ENCODE results near the gene PHYH.
"Not testable (repeated sequence)": the region's sequence is repeated elsewhere in the genome, so short reads cannot be mapped to it uniquely, and the experiment has no call there.

PHYH gene

GRCh38 chr10:13291821-13292773 lies 7.8 kb downstream of the PHYH start:
- H3K9me3 ChIP-seq (ENCODE audit: control insufficient read depth, insufficient read depth, low read length), result no peaks in the 10 kb centered on the region
- no peaks in the 10 kb centered on the region for H3K4me1 ChIP-seq (ENCODE audit: control insufficient read depth, insufficient read depth, low read length)
- H3K4me3 ChIP-seq (ENCODE audit: low read depth, low read length), result no peak overlapping the region
- H3K27me3 ChIP-seq (ENCODE audit: control insufficient read depth, insufficient read depth, low read length), result no peaks in the 10 kb centered on the region
- H3K9ac ChIP-seq (ENCODE audit: low read depth, low read length), result no peak overlapping the region
- H3K36me3 ChIP-seq (ENCODE audit: control insufficient read depth, insufficient read depth, low read length), result no peaks in the 10 kb centered on the region

- H3K9ac ChIP-seq (ENCODE audit: low read depth, low read length), result no peak overlapping the region
- no peaks in the 10 kb centered on the region for H3K4me1 ChIP-seq (ENCODE audit: control insufficient read depth, insufficient read depth, low read length)
- no peaks in the 10 kb centered on the region for H3K9me3 ChIP-seq (ENCODE audit: control insufficient read depth, insufficient read depth, low read length)
- H3K4me3 ChIP-seq (ENCODE audit: low read depth, low read length), result no peak overlapping the region
- H3K36me3 ChIP-seq (ENCODE audit: control insufficient read depth, insufficient read depth, low read length), result no peaks in the 10 kb centered on the region
- H3K27me3 ChIP-seq (ENCODE audit: control insufficient read depth, insufficient read depth, low read length), result no peaks in the 10 kb centered on the region
Observed at GRCh38 chr10:13291061-13291460, 8.8 kb downstream of the PHYH start.

DNA sequence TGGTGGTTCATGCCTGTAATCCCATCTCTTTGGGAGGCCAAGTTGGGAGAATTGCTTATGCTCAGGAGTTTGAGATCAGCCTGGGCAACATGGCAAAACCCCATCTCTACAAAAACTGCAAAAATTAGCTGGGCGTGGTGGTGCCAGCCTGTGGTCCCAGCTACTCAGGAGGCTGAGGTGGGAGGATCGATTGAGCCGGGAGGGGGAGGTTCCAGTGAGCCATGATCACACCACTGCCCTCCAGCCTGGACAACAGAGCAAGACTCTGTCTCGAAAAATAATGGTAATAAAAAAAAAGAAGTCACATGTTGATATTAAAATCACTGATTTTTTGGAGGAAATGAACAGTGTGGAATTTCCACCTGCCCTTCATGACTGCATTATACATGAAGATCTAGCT lies 15.8 kb downstream of the PHYH start:
- Histone ChIP-seq H3K36me3 (ENCODE audit: control insufficient read depth, insufficient read depth, low read length) (no peaks in the 10 kb centered on the region), H3K27me3 (ENCODE audit: control insufficient read depth, insufficient read depth, low read length) (no peaks in the 10 kb centered on the region), H3K9me3 (ENCODE audit: control insufficient read depth, insufficient read depth, low read length) (no peaks in the 10 kb centered on the region), H3K9ac (ENCODE audit: low read depth, low read length) (no peak overlapping the region), H3K4me1 (ENCODE audit: control insufficient read depth, insufficient read depth, low read length) (no peaks in the 10 kb centered on the region), H3K4me3 (ENCODE audit: low read depth, low read length) (no peak overlapping the region)

- H3K9ac ChIP-seq (ENCODE audit: low read depth, low read length); H3K27me3 ChIP-seq (ENCODE audit: control insufficient read depth, insufficient read depth, low read length); H3K9me3 ChIP-seq (ENCODE audit: control insufficient read depth, insufficient read depth, low read length); H3K36me3 ChIP-seq (ENCODE audit: control insufficient read depth, insufficient read depth, low read length); H3K4me3 ChIP-seq (ENCODE audit: low read depth, low read length); H3K4me1 ChIP-seq (ENCODE audit: control insufficient read depth, insufficient read depth, low read length): not testable (repeated sequence)
Observed at GRCh38 chr10:13282348-13282747, 17.5 kb downstream of the PHYH start.

DNA sequence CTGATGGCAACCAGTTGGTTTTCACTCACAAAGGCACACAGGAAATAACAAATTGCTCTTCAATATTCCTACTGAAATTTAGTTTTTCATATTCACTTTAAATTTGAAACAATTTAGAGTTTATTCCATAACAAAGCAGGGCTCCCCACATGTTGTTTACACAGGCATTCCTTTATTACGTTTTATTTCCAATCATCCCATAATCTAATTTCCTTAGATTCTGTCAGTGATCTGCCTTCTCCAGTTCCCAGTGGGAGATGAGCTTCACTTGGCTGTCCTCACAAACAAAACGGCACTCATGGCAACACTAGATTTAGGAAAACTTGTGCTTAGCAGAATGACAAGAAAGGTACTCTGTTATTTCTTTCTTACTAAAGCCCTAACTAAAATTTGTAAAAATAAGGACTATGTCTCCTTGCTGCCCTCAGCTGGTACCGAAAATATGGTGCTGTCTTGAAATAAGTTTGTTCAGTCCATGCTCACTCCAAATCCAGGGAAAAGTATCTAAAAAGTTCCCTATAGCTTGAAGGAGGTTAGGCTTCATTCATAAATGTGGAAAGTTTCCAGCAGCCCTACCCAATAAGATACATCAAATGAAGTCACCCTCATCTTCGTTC lies 23.0 kb downstream of the PHYH start:
- peaks cover 4% of the 10 kb centered on the region for H3K4me1 ChIP-seq (ENCODE audit: control insufficient read depth, insufficient read depth, low read length)
- no peak overlapping the region for H3K9ac ChIP-seq (ENCODE audit: low read depth, low read length)
- H3K27me3 ChIP-seq (ENCODE audit: control insufficient read depth, insufficient read depth, low read length), result no peaks in the 10 kb centered on the region
- no peak overlapping the region for H3K4me3 ChIP-seq (ENCODE audit: low read depth, low read length)
- H3K36me3 ChIP-seq (ENCODE audit: control insufficient read depth, insufficient read depth, low read length), result no peaks in the 10 kb centered on the region
- H3K9me3 ChIP-seq (ENCODE audit: control insufficient read depth, insufficient read depth, low read length), result no peaks in the 10 kb centered on the region

DNA sequence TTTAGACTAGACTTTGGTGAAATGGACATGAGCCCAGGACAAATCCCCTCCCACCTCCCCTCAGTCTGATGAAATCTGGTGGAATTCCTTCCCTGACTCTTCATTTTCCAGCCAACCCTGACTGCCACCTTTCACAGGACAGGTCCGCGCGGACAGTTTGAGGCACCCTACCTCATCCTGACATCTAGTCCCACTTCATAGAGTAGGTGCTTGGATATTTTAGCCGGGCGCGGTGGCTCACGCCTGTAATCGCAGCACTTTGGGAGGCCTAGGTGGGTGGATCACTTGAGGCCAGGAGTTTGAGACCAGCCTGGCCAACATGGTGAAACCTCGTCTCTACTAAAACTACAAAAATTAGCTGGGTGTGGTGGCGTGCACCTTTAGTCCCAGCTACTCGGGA lies 23.7 kb downstream of the PHYH start:
- not testable (repeated sequence) for H3K9ac ChIP-seq (ENCODE audit: low read depth, low read length); H3K4me3 ChIP-seq (ENCODE audit: low read depth, low read length); H3K9me3 ChIP-seq (ENCODE audit: control insufficient read depth, insufficient read depth, low read length); H3K27me3 ChIP-seq (ENCODE audit: control insufficient read depth, insufficient read depth, low read length); H3K4me1 ChIP-seq (ENCODE audit: control insufficient read depth, insufficient read depth, low read length); H3K36me3 ChIP-seq (ENCODE audit: control insufficient read depth, insufficient read depth, low read length)

DNA sequence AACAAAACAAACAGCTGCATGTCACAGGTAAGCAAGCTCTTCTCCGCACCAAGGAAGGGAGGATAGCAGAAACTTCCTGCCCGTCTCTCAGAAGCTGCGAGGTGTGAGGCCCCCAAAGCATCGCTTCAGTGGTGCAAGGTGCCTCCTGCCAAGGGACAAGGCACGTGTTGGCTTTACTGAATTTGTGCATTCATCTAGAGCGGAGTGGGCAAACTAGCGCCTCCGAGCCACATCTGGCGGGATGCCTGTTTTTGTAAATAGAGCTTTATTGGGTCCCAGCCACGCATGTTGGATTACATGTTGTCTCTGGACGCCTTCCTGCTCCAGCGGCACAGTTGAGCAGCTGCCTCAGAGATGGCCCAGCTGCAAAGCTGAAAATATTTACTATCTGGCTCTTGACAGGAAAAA lies 27.7 kb downstream of the PHYH start:
- Histone ChIP-seq H3K36me3 (ENCODE audit: control insufficient read depth, insufficient read depth, low read length) (no peaks in the 10 kb centered on the region), H3K27me3 (ENCODE audit: control insufficient read depth, insufficient read depth, low read length) (no peaks in the 10 kb centered on the region), H3K9ac (ENCODE audit: low read depth, low read length) (no peak overlapping the region), H3K4me3 (ENCODE audit: low read depth, low read length) (no peak overlapping the region), H3K9me3 (ENCODE audit: control insufficient read depth, insufficient read depth, low read length) (no peaks in the 10 kb centered on the region), H3K4me1 (ENCODE audit: control insufficient read depth, insufficient read depth, low read length) (peaks cover 13% of the 10 kb centered on the region)

DNA sequence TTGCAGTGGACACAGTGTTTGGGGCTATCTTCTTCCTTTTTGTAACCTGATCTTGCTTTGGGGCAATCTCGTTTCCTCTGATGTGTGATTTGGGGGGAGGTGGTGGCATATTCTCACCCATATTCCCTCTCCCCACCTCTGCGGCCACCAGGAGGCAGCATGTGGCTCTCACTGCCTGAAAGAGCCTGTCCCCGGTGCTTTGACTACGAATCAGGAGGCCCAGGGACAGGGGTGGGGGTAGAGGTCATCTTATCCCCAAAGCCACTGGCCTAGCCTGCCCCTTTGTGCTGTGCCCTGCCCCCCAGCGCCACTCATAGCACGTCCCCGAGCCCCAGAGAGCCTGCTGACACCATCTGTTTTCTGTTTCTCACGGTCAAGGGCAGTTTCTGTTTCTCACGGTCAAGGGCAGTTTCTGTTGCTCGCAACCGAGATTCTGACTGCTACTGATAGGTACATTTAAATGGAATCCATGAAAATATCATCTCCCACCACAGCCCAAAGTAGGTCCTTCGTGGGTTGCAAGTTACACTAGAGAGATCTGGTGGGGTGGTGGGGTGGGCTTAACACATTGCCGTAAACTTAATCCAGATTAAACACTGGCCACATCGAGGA lies 28.2 kb downstream of the PHYH start:
- Histone ChIP-seq H3K27me3 (ENCODE audit: control insufficient read depth, insufficient read depth, low read length) (no peaks in the 10 kb centered on the region), H3K4me1 (ENCODE audit: control insufficient read depth, insufficient read depth, low read length) (peaks cover 13% of the 10 kb centered on the region), H3K9me3 (ENCODE audit: control insufficient read depth, insufficient read depth, low read length) (no peaks in the 10 kb centered on the region), H3K9ac (ENCODE audit: low read depth, low read length) (no peak overlapping the region), H3K4me3 (ENCODE audit: low read depth, low read length) (no peak overlapping the region), H3K36me3 (ENCODE audit: control insufficient read depth, insufficient read depth, low read length) (no peaks in the 10 kb centered on the region)

DNA sequence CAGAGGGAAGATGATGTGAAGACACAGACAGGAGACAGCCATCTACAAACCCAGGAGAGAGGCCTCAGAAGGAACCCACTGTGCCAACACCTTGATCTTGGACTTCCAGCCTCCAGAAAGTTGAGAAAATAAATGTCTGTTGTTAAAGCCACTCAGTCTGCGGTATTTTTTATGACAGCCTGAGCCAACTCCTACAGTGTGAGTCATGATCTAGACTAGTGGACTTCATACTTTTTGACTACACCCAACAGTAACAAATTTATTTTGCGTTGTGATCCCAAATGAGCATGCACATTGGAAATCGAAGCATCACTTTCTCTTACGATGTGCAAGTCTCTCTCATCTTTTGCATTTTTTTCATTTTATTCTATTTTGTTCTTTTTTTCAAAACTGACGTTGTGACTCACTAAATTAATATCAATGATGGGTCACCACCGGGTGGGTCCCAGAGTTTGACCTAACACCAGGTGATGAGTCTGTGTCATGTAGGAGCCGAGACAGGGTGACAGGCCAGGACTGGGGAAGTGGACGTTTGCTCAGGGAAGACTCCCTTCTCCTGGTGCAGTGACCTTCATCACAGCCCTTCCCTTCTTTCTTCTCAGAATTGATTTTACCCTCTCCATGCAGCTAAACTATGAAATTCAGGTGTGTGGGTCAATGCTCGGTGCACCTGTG lies 28.9 kb downstream of the PHYH start:
- H3K4me1 ChIP-seq (ENCODE audit: control insufficient read depth, insufficient read depth, low read length), result peaks cover 13% of the 10 kb centered on the region
- no peaks in the 10 kb centered on the region for H3K27me3 ChIP-seq (ENCODE audit: control insufficient read depth, insufficient read depth, low read length)
- H3K9ac ChIP-seq (ENCODE audit: low read depth, low read length), result no peak overlapping the region
- H3K36me3 ChIP-seq (ENCODE audit: control insufficient read depth, insufficient read depth, low read length), result no peaks in the 10 kb centered on the region
- no peaks in the 10 kb centered on the region for H3K9me3 ChIP-seq (ENCODE audit: control insufficient read depth, insufficient read depth, low read length)
- H3K4me3 ChIP-seq (ENCODE audit: low read depth, low read length), result no peak overlapping the region

GRCh38 chr10:13268841-13269240 lies 31.0 kb downstream of the PHYH start:
- Histone ChIP-seq H3K27me3 (ENCODE audit: control insufficient read depth, insufficient read depth, low read length) (no peaks in the 10 kb centered on the region), H3K4me3 (ENCODE audit: low read depth, low read length) (no peak overlapping the region), H3K9ac (ENCODE audit: low read depth, low read length) (no peak overlapping the region), H3K36me3 (ENCODE audit: control insufficient read depth, insufficient read depth, low read length) (no peaks in the 10 kb centered on the region), H3K9me3 (ENCODE audit: control insufficient read depth, insufficient read depth, low read length) (no peaks in the 10 kb centered on the region), H3K4me1 (ENCODE audit: control insufficient read depth, insufficient read depth, low read length) (peaks cover 13% of the 10 kb centered on the region)

DNA sequence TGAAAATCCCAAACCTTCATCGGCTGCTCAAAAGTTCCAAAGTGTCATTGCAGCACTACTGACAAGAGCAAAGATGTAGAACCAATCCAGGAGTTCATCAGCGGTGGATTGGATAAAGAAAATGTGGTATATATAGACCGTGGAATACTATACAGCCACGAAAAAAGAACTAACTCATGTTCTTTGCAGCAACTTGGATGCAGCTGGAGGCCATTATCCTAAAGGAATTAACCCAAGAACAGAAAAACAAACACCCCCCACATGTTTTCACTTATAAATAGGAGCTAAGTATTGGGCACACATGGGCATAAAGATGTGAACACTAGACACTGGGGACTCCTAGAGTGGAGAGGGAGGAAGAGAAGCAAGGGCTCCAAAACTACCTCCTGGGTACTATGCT lies 31.6 kb downstream of the PHYH start:
- Histone ChIP-seq H3K4me3 (ENCODE audit: low read depth, low read length) (no peak overlapping the region), H3K4me1 (ENCODE audit: control insufficient read depth, insufficient read depth, low read length) (peaks cover 13% of the 10 kb centered on the region), H3K9ac (ENCODE audit: low read depth, low read length) (no peak overlapping the region), H3K36me3 (ENCODE audit: control insufficient read depth, insufficient read depth, low read length) (no peaks in the 10 kb centered on the region), H3K27me3 (ENCODE audit: control insufficient read depth, insufficient read depth, low read length) (no peaks in the 10 kb centered on the region), H3K9me3 (ENCODE audit: control insufficient read depth, insufficient read depth, low read length) (no peaks in the 10 kb centered on the region)

All from iPS-15b (cell line).